ENCODE measurements around the gene RBSN. TPM values are rescaled to one million over a fixed set of nuclear protein-coding genes. Genes with fewer than 3 reads are reported as not detected.
A peak's percentile ranks its signal among the peaks of the same experiment; 100 is the strongest.

RBSN gene
- total RNA-seq, 2 donors from 2014 or later: 15.6 to 17.0 TPM

DNA sequence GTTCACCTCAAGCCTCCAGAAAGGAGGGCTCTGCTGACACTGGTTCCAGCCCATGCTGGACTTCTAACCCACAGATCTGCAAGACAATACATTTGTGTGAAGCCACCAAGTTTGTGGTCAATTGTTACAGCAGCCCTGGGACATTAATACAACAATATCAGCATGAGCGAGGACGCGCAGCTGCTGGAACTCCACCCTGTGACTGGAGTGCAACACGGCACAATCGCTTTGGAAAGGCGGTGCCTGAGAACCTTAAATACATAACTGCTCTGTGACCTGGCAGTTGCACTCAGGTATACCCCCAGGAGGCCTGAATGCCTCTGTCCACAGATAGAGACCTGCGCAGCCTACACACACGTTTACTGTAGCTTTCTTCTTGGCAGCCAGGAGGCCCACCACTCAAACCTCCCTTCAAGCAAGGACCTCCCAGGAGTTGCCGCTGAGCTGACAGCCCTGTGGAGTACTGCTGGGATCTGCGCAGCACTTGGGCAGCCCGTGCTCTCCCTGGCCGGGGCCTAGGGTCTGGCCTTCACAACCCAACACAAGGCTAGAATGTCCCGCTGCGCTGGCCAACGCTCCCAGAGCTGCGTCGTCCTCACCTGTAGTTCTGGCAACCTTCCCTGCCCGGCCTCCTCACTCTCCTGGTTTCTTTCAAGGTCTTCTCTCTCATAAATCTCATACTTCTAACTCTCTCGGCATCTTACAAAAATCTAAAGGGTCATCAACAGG lies 42.1 kb downstream of the RBSN start:
- TF ChIP-seq, protein P1, sequence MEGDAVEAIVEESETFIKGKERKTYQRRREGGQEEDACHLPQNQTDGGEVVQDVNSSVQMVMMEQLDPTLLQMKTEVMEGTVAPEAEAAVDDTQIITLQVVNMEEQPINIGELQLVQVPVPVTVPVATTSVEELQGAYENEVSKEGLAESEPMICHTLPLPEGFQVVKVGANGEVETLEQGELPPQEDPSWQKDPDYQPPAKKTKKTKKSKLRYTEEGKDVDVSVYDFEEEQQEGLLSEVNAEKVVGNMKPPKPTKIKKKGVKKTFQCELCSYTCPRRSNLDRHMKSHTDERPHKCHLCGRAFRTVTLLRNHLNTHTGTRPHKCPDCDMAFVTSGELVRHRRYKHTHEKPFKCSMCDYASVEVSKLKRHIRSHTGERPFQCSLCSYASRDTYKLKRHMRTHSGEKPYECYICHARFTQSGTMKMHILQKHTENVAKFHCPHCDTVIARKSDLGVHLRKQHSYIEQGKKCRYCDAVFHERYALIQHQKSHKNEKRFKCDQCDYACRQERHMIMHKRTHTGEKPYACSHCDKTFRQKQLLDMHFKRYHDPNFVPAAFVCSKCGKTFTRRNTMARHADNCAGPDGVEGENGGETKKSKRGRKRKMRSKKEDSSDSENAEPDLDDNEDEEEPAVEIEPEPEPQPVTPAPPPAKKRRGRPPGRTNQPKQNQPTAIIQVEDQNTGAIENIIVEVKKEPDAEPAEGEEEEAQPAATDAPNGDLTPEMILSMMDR (IDR thresholded peaks at IDR 0.05): no peak
- Histone ChIP-seq H3K27me3 (no peaks in the 10 kb centered on the region), H3K4me3 (no peak overlapping the region), H3K27ac (no peak overlapping the region), H3K9me3 (no peaks in the 10 kb centered on the region), H3K4me1 (no peaks in the 10 kb centered on the region), H3K36me3 (peaks cover 9% of the 10 kb centered on the region), H3K9ac (ENCODE audit: low read depth in 2 of 2, low read length in 2 of 2) (no peak overlapping the region)
- DNase-seq: no peak
- intact Hi-C loops (cut with DNase I): no loop called here

DNA sequence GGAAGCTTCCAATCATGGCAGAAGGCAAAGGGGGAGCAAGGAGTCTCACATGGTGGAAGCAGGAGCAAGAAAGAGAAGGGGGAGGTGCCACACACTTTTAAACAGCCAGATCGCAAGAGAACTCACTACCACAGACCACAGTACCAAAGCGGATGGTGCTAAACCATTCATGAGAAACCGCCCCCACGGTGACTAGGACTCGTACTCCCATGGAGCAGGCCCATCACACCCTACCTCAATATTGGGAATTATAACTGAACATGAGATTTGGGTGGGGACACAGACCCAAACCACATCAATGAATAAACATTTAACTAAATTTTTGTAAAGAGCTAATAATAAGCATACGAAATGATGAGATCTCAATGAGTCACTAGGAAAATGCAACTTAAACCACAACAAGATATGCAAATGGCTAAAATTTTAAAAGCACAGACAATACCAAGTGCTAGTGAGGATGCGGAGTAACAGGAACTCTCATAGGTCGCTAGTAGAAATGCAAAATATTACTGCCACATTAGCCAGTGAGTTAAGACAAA lies 43.9 kb downstream of the RBSN start:
- no peak overlapping the region for H3K27ac ChIP-seq
- TF ChIP-seq, protein P1 (IDR thresholded peaks at IDR 0.05): no peak

DNA sequence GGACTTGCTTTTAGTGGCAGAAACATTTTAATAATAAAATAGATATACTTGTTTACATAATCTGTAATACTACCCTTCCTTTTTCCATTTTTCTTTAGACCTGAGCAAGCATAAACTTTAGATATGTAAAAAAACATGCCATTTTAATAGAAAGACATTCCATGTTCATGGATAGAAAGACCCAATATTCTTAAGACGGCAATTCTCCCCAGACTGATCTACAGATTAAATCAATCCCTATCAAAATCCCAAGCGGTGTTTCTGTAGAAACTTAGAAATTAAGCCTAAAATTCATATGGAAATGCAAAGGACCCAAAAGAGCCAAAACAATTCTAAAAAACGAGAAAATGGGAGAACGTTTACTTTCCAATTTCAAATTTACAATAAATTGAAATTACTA lies 45.4 kb downstream of the RBSN start:
- Histone ChIP-seq H3K36me3 (peaks cover 20% of the 10 kb centered on the region), H3K4me3 (no peak overlapping the region), H3K27ac (no peak overlapping the region), H3K9me3 (no peaks in the 10 kb centered on the region), H3K9ac (ENCODE audit: low read depth in 2 of 2, low read length in 2 of 2) (no peak overlapping the region), H3K4me1 (no peaks in the 10 kb centered on the region), H3K27me3 (no peaks in the 10 kb centered on the region)
- no peak for DNase-seq
- intact Hi-C loops (cut with DNase I): no loop called here
- TF ChIP-seq, protein P1 (IDR thresholded peaks at IDR 0.05): no peak

More for the DNA sequence above, 43.9 kb downstream of the RBSN start:
- Histone ChIP-seq H3K27me3 (no peaks in the 10 kb centered on the region), H3K9ac (ENCODE audit: low read depth in 2 of 2, low read length in 2 of 2) (no peak overlapping the region), H3K4me3 (no peak overlapping the region), H3K9me3 (no peaks in the 10 kb centered on the region), H3K4me1 (no peaks in the 10 kb centered on the region), H3K36me3 (peaks cover 14% of the 10 kb centered on the region)
- DNase-seq: no peak
- intact Hi-C loops (cut with DNase I): no loop called here

DNA sequence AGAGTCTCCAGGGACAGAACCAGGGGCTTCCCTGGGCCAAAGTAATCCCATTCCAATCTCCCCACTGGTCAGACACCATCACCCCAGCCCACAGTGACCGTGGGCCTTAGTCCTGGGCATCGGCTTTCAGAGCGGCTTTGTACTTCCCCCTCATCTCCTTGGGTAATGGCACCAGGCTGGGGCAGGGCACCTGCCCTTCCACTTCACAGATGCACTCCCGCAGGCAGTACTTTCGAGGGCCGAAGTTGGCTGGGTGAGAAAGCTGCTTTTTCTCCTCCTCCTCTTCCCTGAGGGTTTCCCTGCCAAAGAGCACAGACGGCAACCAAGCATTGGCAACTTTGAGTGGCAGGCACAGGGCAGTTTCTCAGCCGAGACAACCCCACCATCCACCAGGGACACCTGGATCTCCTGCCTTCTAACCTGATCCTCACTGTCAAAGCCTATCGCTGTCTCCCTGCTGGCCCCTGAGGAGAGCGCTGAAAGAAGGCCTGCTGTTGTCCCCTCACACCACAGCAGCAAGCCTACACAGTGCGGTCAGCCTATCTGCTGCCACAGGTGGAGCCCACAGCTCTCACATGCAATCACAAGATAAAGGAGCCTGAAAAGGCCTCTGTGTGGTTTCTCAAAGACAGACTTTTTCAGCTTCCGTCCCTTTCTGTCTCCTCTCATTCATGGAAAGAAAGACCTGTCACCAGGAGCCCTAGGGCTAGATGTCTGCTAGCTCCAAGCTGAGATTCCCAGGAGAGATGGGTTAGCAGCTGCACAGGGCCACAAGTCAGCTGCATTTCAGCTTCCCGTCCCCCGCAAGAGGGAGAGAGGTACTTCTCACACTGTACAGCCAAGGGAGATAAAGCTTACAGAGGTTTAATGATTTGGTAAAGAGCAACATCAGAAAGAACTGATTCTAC lies 46.4 kb downstream of the RBSN start:
- Histone ChIP-seq H3K4me1 (no peaks in the 10 kb centered on the region), H3K4me3 (no peak overlapping the region), H3K36me3 (peaks cover 20% of the 10 kb centered on the region), H3K9me3 (no peaks in the 10 kb centered on the region), H3K9ac (ENCODE audit: low read depth in 2 of 2, low read length in 2 of 2) (no peak overlapping the region), H3K27ac (no peak overlapping the region), H3K27me3 (no peaks in the 10 kb centered on the region)
- intact Hi-C loops (cut with DNase I): no loop called here
- DNase-seq: no peak
- TF ChIP-seq, protein P1 (IDR thresholded peaks at IDR 0.05): no peak

DNA sequence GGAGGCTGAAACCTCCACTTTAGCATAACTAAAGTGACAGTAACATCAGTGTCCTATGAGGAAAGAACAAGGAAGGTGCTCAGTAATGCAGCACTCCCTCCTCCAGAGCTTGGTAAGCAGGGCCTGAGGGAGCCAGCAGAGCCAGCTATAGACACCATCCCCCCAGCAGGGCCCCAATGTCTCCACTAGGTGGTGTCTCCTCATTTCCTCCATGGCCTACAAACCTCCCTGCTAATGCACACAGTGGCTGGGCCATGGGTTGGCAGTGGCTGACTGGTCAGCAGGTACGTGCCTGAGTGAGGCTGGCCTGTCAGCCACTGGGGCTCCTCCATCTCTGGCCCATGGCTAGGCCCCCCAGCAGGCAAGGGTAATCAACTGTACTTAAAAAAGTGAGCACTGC lies 47.4 kb downstream of the RBSN start:
- DNase-seq: peak; percentile 34
- Histone ChIP-seq H3K27me3 (no peaks in the 10 kb centered on the region), H3K27ac (no peak overlapping the region), H3K4me1 (no peaks in the 10 kb centered on the region), H3K4me3 (no peak overlapping the region), H3K9ac (ENCODE audit: low read depth in 2 of 2, low read length in 2 of 2) (no peak overlapping the region), H3K36me3 (peaks cover 16% of the 10 kb centered on the region), H3K9me3 (no peaks in the 10 kb centered on the region)
- intact Hi-C loops (cut with DNase I): no loop called here
- TF ChIP-seq, protein P1 (IDR thresholded peaks at IDR 0.05): peak; percentile 47

Measured in colonic mucosa (tissue), 4 donors.